ENCODE measurements around the gene MOV10. TPM values are rescaled to one million over a fixed set of nuclear protein-coding genes. Genes with fewer than 3 reads are reported as not detected.
A peak's percentile ranks its signal among the peaks of the same experiment; 100 is the strongest.

Gene MOV10
- total and polyA plus RNA-seq, 9 of the 15 experiments (the other 6 are each of a cell fraction or from before 2014, with no cell fraction given), result 16.7 to 105 (median 49.5) TPM

DNA sequence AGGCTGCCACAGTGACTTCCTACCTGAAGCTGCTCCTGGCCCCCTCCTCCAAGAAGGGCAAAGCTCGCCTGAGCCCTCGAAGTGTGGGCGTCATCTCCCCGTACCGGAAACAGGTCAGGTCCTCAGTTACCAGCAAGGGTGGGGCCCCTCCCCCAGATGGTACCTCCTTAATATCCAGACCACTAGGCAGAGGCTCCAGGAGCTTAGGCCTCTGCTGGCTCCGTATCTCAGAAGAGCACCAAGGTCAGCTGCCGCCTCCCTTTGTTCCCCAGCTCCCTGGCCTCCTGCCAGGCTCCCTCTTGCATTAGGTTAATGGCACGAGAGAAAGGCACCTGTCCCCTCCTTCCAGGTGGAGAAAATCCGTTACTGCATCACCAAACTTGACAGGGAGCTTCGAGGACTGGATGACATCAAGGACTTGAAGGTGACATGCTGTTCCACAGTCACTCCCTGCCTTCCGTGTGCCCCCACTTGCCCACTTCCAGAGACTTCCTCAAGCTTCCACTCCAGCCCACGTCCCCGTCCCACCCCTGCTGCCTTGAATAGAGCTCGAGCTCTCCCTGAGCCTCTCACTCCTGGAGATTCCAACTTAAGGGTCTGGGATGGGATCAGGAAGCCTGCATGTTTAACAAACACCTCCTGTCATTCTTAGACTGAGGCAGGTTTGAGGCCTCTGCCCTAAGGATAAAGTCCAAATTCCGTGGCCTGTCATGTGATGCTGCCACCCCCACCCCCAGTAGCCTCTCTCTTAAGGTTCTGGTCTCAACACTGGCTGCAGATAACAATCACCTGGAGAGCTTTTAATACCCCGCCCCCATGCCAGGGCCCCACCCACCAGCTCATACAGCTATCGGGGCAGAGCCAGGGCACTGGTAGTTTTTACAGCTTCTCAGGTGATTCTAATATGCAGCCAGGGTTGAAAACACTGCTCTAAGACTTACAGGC, 24.2 kb downstream of the MOV10 start (continued):
- 0 out of 2 replicates have a peak, but pooled peaks have one; percentile 12 for TF ChIP-seq NR4A1 (CRISPR knock-in tag; IDR thresholded peaks at IDR 0.05)
- peak; percentile 45; the same call in 1 of the 2 replicates for TF ChIP-seq NR4A1 (tag; IDR thresholded peaks at IDR 0.05)
- TF ChIP-seq CBFA2T2 (conservative IDR thresholded peaks at IDR 0.05), result peak; percentile 32; the same call in 1 of the 2 replicates
- no peak for TF ChIP-seq ZNF764 (CRISPR knock-in tag; IDR thresholded peaks at IDR 0.05; ENCODE audit: low read depth)
- TF ChIP-seq SMAD4 (CRISPR knock-in tag; conservative IDR thresholded peaks at IDR 0.05), result 0 out of 2 replicates have a peak, but pooled peaks have one; percentile 26
- TF ChIP-seq ZNF830 (CRISPR knock-in tag; IDR thresholded peaks at IDR 0.05), result no peak
- TF ChIP-seq, protein P1, sequence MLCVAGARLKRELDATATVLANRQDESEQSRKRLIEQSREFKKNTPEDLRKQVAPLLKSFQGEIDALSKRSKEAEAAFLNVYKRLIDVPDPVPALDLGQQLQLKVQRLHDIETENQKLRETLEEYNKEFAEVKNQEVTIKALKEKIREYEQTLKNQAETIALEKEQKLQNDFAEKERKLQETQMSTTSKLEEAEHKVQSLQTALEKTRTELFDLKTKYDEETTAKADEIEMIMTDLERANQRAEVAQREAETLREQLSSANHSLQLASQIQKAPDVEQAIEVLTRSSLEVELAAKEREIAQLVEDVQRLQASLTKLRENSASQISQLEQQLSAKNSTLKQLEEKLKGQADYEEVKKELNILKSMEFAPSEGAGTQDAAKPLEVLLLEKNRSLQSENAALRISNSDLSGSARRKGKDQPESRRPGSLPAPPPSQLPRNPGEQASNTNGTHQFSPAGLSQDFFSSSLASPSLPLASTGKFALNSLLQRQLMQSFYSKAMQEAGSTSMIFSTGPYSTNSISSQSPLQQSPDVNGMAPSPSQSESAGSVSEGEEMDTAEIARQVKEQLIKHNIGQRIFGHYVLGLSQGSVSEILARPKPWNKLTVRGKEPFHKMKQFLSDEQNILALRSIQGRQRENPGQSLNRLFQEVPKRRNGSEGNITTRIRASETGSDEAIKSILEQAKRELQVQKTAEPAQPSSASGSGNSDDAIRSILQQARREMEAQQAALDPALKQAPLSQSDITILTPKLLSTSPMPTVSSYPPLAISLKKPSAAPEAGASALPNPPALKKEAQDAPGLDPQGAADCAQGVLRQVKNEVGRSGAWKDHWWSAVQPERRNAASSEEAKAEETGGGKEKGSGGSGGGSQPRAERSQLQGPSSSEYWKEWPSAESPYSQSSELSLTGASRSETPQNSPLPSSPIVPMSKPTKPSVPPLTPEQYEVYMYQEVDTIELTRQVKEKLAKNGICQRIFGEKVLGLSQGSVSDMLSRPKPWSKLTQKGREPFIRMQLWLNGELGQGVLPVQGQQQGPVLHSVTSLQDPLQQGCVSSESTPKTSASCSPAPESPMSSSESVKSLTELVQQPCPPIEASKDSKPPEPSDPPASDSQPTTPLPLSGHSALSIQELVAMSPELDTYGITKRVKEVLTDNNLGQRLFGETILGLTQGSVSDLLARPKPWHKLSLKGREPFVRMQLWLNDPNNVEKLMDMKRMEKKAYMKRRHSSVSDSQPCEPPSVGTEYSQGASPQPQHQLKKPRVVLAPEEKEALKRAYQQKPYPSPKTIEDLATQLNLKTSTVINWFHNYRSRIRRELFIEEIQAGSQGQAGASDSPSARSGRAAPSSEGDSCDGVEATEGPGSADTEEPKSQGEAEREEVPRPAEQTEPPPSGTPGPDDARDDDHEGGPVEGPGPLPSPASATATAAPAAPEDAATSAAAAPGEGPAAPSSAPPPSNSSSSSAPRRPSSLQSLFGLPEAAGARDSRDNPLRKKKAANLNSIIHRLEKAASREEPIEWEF (CRISPR knock-in tag; IDR thresholded peaks at IDR 0.05), result 0 out of 2 replicates have a peak, but pooled peaks have one; percentile 10
- 0 out of 2 replicates have a peak, but pooled peaks have one; percentile 32 for TF ChIP-seq SUPT5H (IDR thresholded peaks at IDR 0.05)
- TF ChIP-seq ZBTB17 (CRISPR knock-in tag; IDR thresholded peaks at IDR 0.05), result 0 out of 2 replicates have a peak, but pooled peaks have one; percentile 38
- TF ChIP-seq RBFOX2 (IDR thresholded peaks at IDR 0.05; ENCODE audit: low read depth, low read length), result peak; percentile 45
